NCI-H460 (cell line): ENCODE measurements around the gene ITGB1. TPM values are rescaled to one million over a fixed set of nuclear protein-coding genes. Genes with fewer than 3 reads are reported as not detected.
A peak's percentile ranks its signal among the peaks of the same experiment; 100 is the strongest.
"Not testable (repeated sequence)": the region's sequence is repeated elsewhere in the genome, so short reads cannot be mapped to it uniquely, and the experiment has no call there.

Experiments used
- DNase-seq: peaks from one replicate; pipeline ENCODE4 v3.0.0-alpha.2; 2016; ENCODE audit warnings: low read depth; ENCODE audit errors: extremely low read depth
- polyA plus RNA-seq: library from polyadenylated mRNA; depleted of rRNA; stranded (reverse); fragments of >200 nt; gene quantifications from 2 replicates; pipeline ENCODE4 v1.2.3, GENCODE V29; 2014; cell fraction: nucleus; rRNA removed
- total RNA-seq: library from RNA; depleted of rRNA; stranded (reverse); fragments of >200 nt; shearing (Covaris generic); gene quantifications from 2 replicates; pipeline ENCODE4 v1.2.3, GENCODE V29; 2014; rRNA removed

Gene ITGB1
- total RNA-seq = 611 and 693 TPM in 2 replicates
- 555 and 788 TPM in 2 replicates for polyA plus RNA-seq

GRCh38 chr10:32958085-32959005 is at the start of gene ITGB1:
ITGB1 (minus strand) TSS chr10:32958230; CDS start chr10:32935558, 22,672 bp downstream.
- peak; percentile 94 for DNase-seq

GRCh38 chr10:33006342-33006887 is 48.4 kb upstream of the ITGB1 start:
- no peak for DNase-seq

- peak; percentile 78 for DNase-seq
Observed at GRCh38 chr10:33005322-33006301, 47.6 kb upstream of the ITGB1 start.

DNA sequence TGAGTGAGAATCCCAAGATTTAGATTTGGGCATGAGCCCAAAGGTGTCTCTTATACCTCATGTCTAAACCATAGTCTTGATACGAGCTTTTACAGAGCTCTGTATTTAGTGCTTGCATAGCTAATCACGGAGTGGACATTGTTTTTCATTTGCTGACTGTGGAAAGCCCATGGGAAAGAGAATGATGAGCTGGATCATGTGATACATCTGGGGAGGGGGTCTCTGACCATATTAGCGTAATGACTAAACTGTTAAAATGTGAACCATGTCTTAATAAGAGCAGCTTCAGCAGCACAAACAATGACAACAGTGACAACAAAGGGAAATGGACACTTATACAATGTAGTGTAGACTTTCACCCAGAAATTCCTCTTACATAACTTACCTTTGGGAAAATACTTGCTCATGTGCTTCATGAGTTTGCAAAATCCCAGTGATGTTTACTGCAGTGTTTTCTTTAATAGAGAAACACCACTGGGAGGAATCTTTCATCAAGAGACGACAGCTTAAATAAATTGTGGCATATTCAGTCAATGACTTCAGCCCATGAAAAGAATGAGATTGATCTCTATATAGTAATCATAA is 44.0 kb upstream of the ITGB1 start:
- no peak for DNase-seq

GRCh38 chr10:32998060-32998581 is 40.1 kb upstream of the ITGB1 start:
- DNase-seq = not testable (repeated sequence)

- no peak for DNase-seq
Observed at GRCh38 chr10:32995751-32996150, 37.7 kb upstream of the ITGB1 start.

DNA sequence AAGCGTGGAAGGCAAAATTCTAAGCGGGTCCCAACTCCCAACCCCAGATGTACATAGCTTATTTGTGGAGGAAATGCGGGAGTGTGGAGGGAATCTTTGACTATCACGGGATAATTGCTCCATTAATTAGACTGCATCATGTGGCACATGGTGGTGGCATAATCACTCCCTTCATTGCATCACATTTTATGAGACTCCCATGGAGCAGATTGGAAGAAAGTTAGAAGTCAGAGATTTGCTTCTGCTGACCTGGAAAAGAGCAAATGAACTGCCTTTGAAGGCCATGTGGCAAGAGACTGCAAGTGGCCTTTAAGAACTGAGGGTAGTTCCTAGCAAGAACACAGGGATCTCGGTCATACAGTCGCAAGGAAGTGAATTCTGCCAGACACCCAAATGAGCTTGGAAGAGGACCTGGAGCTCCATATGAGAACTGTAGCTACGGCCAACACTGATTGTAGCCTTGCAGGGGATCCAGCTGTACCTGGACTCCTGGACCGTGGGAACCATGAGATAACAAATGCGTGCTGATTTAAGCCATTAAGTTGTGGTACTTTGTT is 37.1 kb upstream of the ITGB1 start:
- no peak for DNase-seq

DNA sequence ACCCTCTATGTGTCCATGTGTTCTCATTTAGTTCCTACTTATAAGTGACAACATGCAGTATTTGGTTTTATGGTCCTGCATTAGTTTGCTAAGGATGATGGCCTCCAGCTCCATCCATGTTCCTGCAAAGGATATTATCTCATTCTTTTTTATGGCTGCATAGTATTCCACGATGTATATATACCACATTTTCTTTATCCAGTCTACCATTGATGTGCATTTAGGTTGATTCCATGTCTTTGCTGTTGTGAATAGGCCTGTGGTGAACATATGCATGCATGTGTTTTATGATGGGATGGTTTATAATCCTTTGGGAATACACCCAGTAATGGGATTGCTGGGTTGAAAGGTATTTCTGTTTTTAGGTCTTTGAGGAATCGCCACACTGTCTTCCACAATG is 36.6 kb upstream of the ITGB1 start:
- not testable (repeated sequence) for DNase-seq

GRCh38 chr10:32992310-32992709 is 34.3 kb upstream of the ITGB1 start:
- DNase-seq = not testable (repeated sequence)

- no peak for DNase-seq
Observed at GRCh38 chr10:32990811-32991210, 32.8 kb upstream of the ITGB1 start.

DNA sequence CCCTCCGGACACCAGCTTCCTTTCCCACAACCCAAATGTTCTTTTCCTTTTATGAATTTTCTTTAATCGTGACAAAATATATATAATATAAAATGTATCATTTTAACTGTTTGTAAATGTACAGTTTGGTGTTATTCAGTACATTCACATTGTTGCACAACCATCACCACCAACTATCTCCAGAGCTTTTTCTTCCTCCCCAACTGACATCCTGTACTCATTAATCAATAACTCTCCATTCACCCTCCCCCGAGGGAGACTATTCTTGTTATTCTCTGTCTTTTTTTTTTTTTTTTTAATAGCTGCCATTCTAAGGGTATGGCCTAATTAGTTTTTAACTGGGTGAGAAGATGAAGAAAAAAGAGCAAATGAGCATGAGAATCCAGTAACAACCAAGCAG is 30.6 kb upstream of the ITGB1 start:
- DNase-seq = no peak

GRCh38 chr10:32987172-32987571 is 29.1 kb upstream of the ITGB1 start:
- no peak for DNase-seq

DNA sequence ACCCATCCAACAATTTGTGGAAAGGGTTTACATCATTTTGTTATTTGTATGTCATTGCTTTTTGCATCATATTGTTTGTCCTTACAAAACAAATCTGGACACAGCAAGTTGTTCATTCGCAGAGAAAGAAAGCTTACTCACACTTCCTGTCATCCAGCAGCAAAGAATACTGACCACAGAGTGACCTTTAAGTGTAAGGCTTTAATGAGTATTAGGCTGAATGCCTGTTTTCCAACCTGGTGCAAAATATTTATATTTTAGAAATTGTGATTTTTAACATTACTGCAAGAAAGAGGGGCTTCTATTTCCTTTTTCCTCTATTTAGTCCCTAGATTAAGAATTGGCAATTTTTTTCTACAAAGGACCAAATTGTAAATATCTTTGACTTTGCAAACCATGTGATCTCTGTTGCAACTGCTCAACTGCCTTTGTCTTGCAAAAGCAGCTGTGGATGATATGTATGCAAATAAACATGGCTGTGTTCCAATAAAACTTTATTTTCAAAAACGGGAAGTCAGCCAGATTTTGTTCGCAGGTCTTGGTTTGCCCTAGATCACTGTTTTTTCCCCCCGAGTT is 27.8 kb upstream of the ITGB1 start:
- DNase-seq = peak; percentile 89

- DNase-seq = no peak
Observed at GRCh38 chr10:32985341-32985764, 27.3 kb upstream of the ITGB1 start.

DNA sequence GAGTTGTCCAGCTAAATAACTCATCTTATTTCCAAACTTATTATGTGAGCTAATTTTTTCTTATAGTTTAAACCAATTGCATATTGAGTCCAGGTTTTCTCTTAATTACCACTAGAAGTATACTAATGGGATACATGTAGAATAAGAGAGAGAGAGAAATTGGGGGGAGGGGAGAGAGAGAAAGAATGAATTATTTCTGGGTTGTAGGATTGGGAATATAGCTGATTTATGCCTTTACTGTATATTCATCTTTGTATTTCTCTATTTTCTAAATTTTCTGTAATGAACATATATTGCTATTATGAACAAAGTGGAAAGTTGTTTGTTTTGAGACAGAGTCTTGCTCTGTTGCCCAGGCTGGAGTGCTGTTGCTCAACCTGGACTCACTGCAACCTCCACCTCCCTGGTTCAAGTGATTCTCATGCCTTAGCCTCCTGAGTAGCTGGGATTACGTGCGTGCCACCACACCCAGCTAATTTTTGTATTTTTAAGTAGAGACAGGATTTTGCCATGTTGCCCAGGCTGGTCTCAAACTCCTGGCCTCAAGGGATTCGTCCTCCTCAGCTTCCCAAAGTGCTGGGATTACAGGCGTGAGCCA is 26.1 kb upstream of the ITGB1 start:
- DNase-seq = no peak

DNA sequence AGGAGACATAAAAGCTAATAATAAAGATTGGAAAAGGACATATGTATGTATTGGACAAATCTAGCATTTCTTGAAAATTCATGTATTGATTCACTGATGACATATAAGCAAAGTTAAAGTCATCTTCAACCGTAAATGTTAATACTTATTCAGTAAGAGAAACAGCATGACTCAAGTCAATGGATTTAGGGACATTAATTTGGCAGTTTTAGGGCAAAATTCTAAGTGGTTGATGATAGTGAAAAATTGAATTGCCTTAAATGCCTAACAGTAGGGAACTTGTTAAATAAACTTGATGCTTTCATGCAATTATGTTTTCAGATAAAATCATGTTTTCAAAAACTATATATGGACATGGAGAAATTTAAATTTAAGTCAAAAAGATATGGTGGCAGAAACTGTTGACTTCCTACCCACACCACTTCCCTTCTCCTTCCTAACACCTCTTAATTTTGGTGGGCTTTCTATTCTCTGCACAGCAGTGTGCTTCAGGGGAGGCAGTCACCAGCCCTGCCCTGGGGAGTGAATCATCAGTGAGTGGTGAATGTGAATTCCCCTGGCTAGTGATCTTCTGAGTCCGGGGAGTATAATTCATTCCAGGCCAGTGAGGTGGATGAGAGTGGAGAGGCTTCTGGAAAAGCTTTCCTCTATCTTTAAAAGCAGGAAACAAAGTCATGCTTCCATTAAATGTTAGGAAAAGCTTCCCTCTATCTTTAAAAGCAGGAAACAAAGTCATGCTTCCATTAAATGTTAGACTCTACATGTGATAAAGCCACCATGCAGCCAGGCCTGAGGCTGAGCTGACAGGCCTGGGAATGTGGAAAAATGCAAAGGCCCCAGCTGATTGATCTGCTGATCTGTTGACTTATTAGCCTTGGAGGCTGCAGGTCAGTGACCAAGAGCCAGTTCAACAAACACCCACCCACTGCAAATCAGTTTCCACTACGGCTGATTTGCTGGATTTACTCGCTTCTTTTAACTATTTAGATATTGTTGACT is 25.2 kb upstream of the ITGB1 start:
- DNase-seq = peak; percentile 67

GRCh38 chr10:32982293-32982709 is 24.3 kb upstream of the ITGB1 start:
- DNase-seq = no peak

- no peak for DNase-seq
Observed at GRCh38 chr10:32981760-32982159, 23.7 kb upstream of the ITGB1 start.
